HuH-7.5 (cell line): ENCODE data around the gene GRAMD4.

Experiments used
- DNase-seq: peaks from one replicate; pipeline ENCODE4 v3.0.0; 2011; ENCODE audit warnings: low spot score

Gene GRAMD4

GRCh38 chr22:46619830-46620501, at the start of gene GRAMD4:
Gene GRAMD4, plus strand, starts transcription at chr22:46620386. Its CDS starts 6,414 bp downstream, at chr22:46626800.
- no peak for DNase-seq

- no peak for DNase-seq
Observed at GRCh38 chr22:46571642-46572250, 48.4 kb upstream of the GRAMD4 start.

- no peak for DNase-seq
Observed at GRCh38 chr22:46572911-46573780, 47.0 kb upstream of the GRAMD4 start.

GRCh38 chr22:46573781-46574437, 46.3 kb upstream of the GRAMD4 start:
- no peak for DNase-seq

GRCh38 chr22:46574438-46574992, 45.7 kb upstream of the GRAMD4 start:
- DNase-seq = no peak

- peak; percentile 65 for DNase-seq
Observed at GRCh38 chr22:46574993-46575910, 44.9 kb upstream of the GRAMD4 start.

GRCh38 chr22:46575911-46576555, 44.2 kb upstream of the GRAMD4 start:
- DNase-seq = no peak

GRCh38 chr22:46576556-46577367, 43.4 kb upstream of the GRAMD4 start:
- DNase-seq = peak; percentile 82

- DNase-seq = no peak
Observed at GRCh38 chr22:46577368-46578249, 42.6 kb upstream of the GRAMD4 start.

- no peak for DNase-seq
Observed at GRCh38 chr22:46578251-46578823, 41.8 kb upstream of the GRAMD4 start.

GRCh38 chr22:46578824-46579561, 41.2 kb upstream of the GRAMD4 start:
- peak; percentile 77 for DNase-seq

- no peak for DNase-seq
Observed at GRCh38 chr22:46579751-46580449, 40.3 kb upstream of the GRAMD4 start.

- no peak for DNase-seq
Observed at GRCh38 chr22:46580940-46581537, 39.1 kb upstream of the GRAMD4 start.

GRCh38 chr22:46581538-46582244, 38.5 kb upstream of the GRAMD4 start:
- no peak for DNase-seq

GRCh38 chr22:46582281-46582933, 37.8 kb upstream of the GRAMD4 start:
- no peak for DNase-seq
